Stimulated activated CD4-positive, alpha-beta T cell treated with anti-CD3 and anti-CD28 coated beads, Interleukin-15, amount 100 ng/mL, for 1 hour (primary cell): ENCODE measurements around the gene ATXN2L.
"Not testable (repeated sequence)": the region's sequence is repeated elsewhere in the genome, so short reads cannot be mapped to it uniquely, and the experiment has no call there.

Source experiments
- DNase-seq, 2 donors: peaks; one replicate each; pipeline ENCODE4 v3.0.0-alpha.2; 2020; ENCODE audit warnings: low read depth in 1 of 2, low spot score in 1 of 2

The ATXN2L gene

GRCh38 chr16:28822520-28823290, at the start of gene ATXN2L:
TSS of gene ATXN2L (plus strand) at chr16:28822999. CDS start at chr16:28823260, 261 bp downstream.
- DNase-seq, result peak; percentile 89 to 93

- not testable (repeated sequence) for DNase-seq
Observed at GRCh38 chr16:28781697-28782096, 41.1 kb upstream of the ATXN2L start.

GRCh38 chr16:28782357-28782756, 40.4 kb upstream of the ATXN2L start:
- DNase-seq, result not testable (repeated sequence)

- DNase-seq, result peak; percentile 5 to 49
Observed at GRCh38 chr16:28802235-28803019, 20.4 kb upstream of the ATXN2L start.

GRCh38 chr16:28807445-28808120, 15.2 kb upstream of the ATXN2L start:
- not testable (repeated sequence) for DNase-seq

GRCh38 chr16:28820016-28820415, 2.8 kb upstream of the ATXN2L start:
- DNase-seq, result no peak

GRCh38 chr16:28820546-28820945, 2.3 kb upstream of the ATXN2L start:
- DNase-seq, result not testable (repeated sequence)

- DNase-seq, result no peak
Observed at GRCh38 chr16:28821874-28822519, 802 bp upstream of the ATXN2L start.

GRCh38 chr16:28823291-28823872, 583 bp downstream of the ATXN2L start:
- DNase-seq, result no peak

- peak; percentile 91 to 95 for DNase-seq
Observed at GRCh38 chr16:28823873-28824716, 1.3 kb downstream of the ATXN2L start.

- no peak for DNase-seq
Observed at GRCh38 chr16:28824717-28824973, 1.8 kb downstream of the ATXN2L start.

- DNase-seq, result no peak
Observed at GRCh38 chr16:28826141-28826540, 3.3 kb downstream of the ATXN2L start.

GRCh38 chr16:28829747-28830146, 6.9 kb downstream of the ATXN2L start:
- DNase-seq, result no peak

- no peak for DNase-seq
Observed at GRCh38 chr16:28830531-28830930, 7.7 kb downstream of the ATXN2L start.

- DNase-seq, result no peak
Observed at GRCh38 chr16:28834349-28834748, 11.6 kb downstream of the ATXN2L start.

- DNase-seq, result no peak
Observed at GRCh38 chr16:28834873-28835863, 12.4 kb downstream of the ATXN2L start.

- no peak for DNase-seq
Observed at GRCh38 chr16:28835864-28836760, 13.3 kb downstream of the ATXN2L start.

- no peak for DNase-seq
Observed at GRCh38 chr16:28836761-28837064, 13.9 kb downstream of the ATXN2L start.
